22Rv1 (cell line): ENCODE data around the gene FARP1.

ENCODE experiments used
- CTCF ChIP-seq: fragments of 450-650 bp; IDR thresholded peaks from 2 replicates; pipeline ENCODE4 v1.5.1; 2017; ENCODE audit warnings: mild to moderate bottlenecking
- ZFX ChIP-seq: fragments of 450-650 bp; IDR thresholded peaks from 2 replicates; pipeline ENCODE4 v1.6.1; 2017; ENCODE audit warnings: antibody characterized with exemption, borderline replicate concordance

GRCh38 chr13:98365302-98365701 lies 222.4 kb downstream of the FARP1 start:
- TF ChIP-seq CTCF (no peak), ZFX (no peak)
